ENCODE measurements around the gene RLBP1.

RLBP1 gene

GRCh38 chr15:89211678-89212170, 9.7 kb downstream of the RLBP1 start:
- Histone ChIP-seq H4K20me1 (ENCODE audit: insufficient read depth, low read length) (no peaks in the 10 kb centered on the region), H3K79me2 (ENCODE audit: insufficient read depth, low read length) (no peaks in the 10 kb centered on the region), H3K9ac (ENCODE audit: low read depth, low read length) (no peak overlapping the region), H3K4me1 (ENCODE audit: insufficient read depth, low read length) (peaks cover 5% of the 10 kb centered on the region), H3K27me3 (ENCODE audit: insufficient read depth, low read length, poor library complexity) (no peaks in the 10 kb centered on the region), H2AFZ (ENCODE audit: low read depth, low read length) (no peak overlapping the region), H3K4me3 (ENCODE audit: low read depth in 1 of 2, low read length in 2 of 2) (no peak overlapping the region), H3K36me3 (ENCODE audit: insufficient read depth, low read length) (no peaks in the 10 kb centered on the region), H3K27ac (ENCODE audit: low read length) (no peak overlapping the region), H3K4me2 (ENCODE audit: insufficient read depth, low read length) (no peak overlapping the region), H3K9me3 (ENCODE audit: insufficient read depth, low read length, severe bottlenecking) (no peaks in the 10 kb centered on the region)
- TF ChIP-seq CTCF (IDR thresholded peaks at IDR 0.05; ENCODE audit: borderline replicate concordance, extremely low read depth, low read length, poor library complexity, severe bottlenecking) (no peak), EZH2 (IDR thresholded peaks at IDR 0.05; ENCODE audit: borderline replicate concordance, low read depth, low read length, severe bottlenecking) (no peak)
- DNase-seq, result no peak
- ATAC-seq (ENCODE audit: insufficient read depth, low read depth), result no peak

GRCh38 chr15:89209057-89209456, 12.3 kb downstream of the RLBP1 start:
- no peaks in the 10 kb centered on the region for H3K9me3 ChIP-seq (ENCODE audit: insufficient read depth, low read length, severe bottlenecking)
- H3K27ac ChIP-seq (ENCODE audit: low read length), result no peak overlapping the region
- ATAC-seq (ENCODE audit: insufficient read depth, low read depth) (no peak), DNase-seq (no peak)
- H3K27me3 ChIP-seq (ENCODE audit: insufficient read depth, low read length, poor library complexity), result no peaks in the 10 kb centered on the region
- no peaks in the 10 kb centered on the region for H4K20me1 ChIP-seq (ENCODE audit: insufficient read depth, low read length)
- H3K4me2 ChIP-seq (ENCODE audit: insufficient read depth, low read length), result no peak overlapping the region
- H3K9ac ChIP-seq (ENCODE audit: low read depth, low read length), result no peak overlapping the region
- peaks cover 7% of the 10 kb centered on the region for H3K4me1 ChIP-seq (ENCODE audit: insufficient read depth, low read length)
- TF ChIP-seq CTCF (IDR thresholded peaks at IDR 0.05; ENCODE audit: borderline replicate concordance, extremely low read depth, low read length, poor library complexity, severe bottlenecking) (no peak), EZH2 (IDR thresholded peaks at IDR 0.05; ENCODE audit: borderline replicate concordance, low read depth, low read length, severe bottlenecking) (no peak)
- H2AFZ ChIP-seq (ENCODE audit: low read depth, low read length), result no peak overlapping the region
- no peaks in the 10 kb centered on the region for H3K79me2 ChIP-seq (ENCODE audit: insufficient read depth, low read length)
- no peaks in the 10 kb centered on the region for H3K36me3 ChIP-seq (ENCODE audit: insufficient read depth, low read length)
- no peak overlapping the region for H3K4me3 ChIP-seq (ENCODE audit: low read depth in 1 of 2, low read length in 2 of 2)

DNA sequence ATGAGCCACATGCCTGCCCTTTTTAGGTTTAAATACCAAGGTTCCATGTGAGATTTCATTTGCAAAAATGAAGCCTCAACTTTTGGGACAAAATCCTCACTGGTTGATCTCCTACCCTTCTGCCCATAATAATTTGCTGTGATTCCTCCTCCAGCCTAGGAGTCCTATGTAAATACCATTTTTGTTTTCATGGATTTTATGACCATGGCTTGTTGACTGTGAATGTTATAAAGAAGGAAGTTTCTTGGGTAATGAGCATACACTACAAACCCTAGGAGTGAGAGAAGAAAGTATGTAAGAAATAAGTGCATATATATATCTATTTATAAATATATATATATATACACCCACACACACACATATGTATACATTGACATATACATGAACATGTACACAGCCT, 13.1 kb downstream of the RLBP1 start:
- no peak overlapping the region for H3K4me3 ChIP-seq (ENCODE audit: low read depth in 1 of 2, low read length in 2 of 2)
- TF ChIP-seq EZH2 (IDR thresholded peaks at IDR 0.05; ENCODE audit: borderline replicate concordance, low read depth, low read length, severe bottlenecking) (no peak), CTCF (IDR thresholded peaks at IDR 0.05; ENCODE audit: borderline replicate concordance, extremely low read depth, low read length, poor library complexity, severe bottlenecking) (no peak)
- H2AFZ ChIP-seq (ENCODE audit: low read depth, low read length), result no peak overlapping the region
- no peaks in the 10 kb centered on the region for H3K36me3 ChIP-seq (ENCODE audit: insufficient read depth, low read length)
- H3K4me2 ChIP-seq (ENCODE audit: insufficient read depth, low read length), result no peak overlapping the region
- peaks cover 7% of the 10 kb centered on the region for H3K4me1 ChIP-seq (ENCODE audit: insufficient read depth, low read length)
- H3K27ac ChIP-seq (ENCODE audit: low read length), result no peak overlapping the region
- ATAC-seq (ENCODE audit: insufficient read depth, low read depth) (no peak), DNase-seq (no peak)
- no peak overlapping the region for H3K9ac ChIP-seq (ENCODE audit: low read depth, low read length)
- H3K9me3 ChIP-seq (ENCODE audit: insufficient read depth, low read length, severe bottlenecking), result no peaks in the 10 kb centered on the region
- no peaks in the 10 kb centered on the region for H3K27me3 ChIP-seq (ENCODE audit: insufficient read depth, low read length, poor library complexity)
- H4K20me1 ChIP-seq (ENCODE audit: insufficient read depth, low read length), result no peaks in the 10 kb centered on the region
- H3K79me2 ChIP-seq (ENCODE audit: insufficient read depth, low read length), result no peaks in the 10 kb centered on the region
